ENCODE results near the gene RXRA.

The RXRA gene

DNA sequence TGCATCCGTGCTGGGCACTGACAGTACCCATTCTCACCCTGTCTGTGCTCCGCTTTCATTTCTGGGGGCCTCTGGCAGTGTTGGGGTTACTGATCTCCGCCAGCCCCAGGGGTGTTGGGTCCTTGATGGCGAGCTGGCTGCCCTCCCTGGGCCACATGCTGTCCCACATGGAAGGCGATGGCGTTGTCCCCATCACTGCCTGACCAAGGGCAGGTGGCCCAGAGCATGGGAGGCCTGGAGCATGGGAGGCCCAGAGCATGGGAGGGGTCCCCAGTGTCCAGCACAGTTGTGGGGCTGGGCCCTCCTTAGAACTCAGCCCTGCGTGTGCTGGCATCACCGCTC, 50.9 kb downstream of the RXRA start:
- H3K4me3 ChIP-seq (ENCODE audit: control insufficient read depth, low read depth, low read length) = no peak overlapping the region
- no peak for DNase-seq (ENCODE audit: low read depth)
- TF ChIP-seq, protein P1, sequence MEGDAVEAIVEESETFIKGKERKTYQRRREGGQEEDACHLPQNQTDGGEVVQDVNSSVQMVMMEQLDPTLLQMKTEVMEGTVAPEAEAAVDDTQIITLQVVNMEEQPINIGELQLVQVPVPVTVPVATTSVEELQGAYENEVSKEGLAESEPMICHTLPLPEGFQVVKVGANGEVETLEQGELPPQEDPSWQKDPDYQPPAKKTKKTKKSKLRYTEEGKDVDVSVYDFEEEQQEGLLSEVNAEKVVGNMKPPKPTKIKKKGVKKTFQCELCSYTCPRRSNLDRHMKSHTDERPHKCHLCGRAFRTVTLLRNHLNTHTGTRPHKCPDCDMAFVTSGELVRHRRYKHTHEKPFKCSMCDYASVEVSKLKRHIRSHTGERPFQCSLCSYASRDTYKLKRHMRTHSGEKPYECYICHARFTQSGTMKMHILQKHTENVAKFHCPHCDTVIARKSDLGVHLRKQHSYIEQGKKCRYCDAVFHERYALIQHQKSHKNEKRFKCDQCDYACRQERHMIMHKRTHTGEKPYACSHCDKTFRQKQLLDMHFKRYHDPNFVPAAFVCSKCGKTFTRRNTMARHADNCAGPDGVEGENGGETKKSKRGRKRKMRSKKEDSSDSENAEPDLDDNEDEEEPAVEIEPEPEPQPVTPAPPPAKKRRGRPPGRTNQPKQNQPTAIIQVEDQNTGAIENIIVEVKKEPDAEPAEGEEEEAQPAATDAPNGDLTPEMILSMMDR (conservative IDR thresholded peaks at IDR 0.05; ENCODE audit: control insufficient read depth, insufficient read depth, low read depth, low read length) = no peak

DNA sequence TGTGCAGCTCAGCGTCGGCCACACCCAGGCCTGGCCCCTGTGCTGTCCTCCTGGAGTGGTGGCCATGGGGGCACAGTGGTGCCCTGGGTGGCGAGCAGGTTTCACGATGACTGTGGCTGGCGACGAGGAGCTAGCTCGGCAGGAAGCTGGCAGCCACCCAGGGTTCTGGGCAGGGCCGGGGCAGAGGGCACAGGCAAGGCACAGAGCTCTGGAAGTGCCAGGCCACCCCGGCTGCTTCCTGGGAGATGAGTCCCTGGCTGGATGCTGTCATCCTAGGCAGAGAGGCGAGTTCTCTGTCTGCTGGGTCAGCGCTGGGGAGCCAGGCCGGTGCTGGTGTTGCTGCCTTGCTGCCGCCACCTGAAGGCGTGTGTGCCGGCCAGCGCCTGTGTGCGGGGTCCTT, 51.7 kb downstream of the RXRA start:
- H3K4me3 ChIP-seq (ENCODE audit: control insufficient read depth, low read depth, low read length) = no peak overlapping the region
- TF ChIP-seq, protein P1 (conservative IDR thresholded peaks at IDR 0.05; ENCODE audit: control insufficient read depth, insufficient read depth, low read depth, low read length) = no peak
- no peak for DNase-seq (ENCODE audit: low read depth)

- TF ChIP-seq, protein P1 (conservative IDR thresholded peaks at IDR 0.05; ENCODE audit: control insufficient read depth, insufficient read depth, low read depth, low read length) = no peak
- peak; percentile 31 for DNase-seq (ENCODE audit: low read depth)
- H3K4me3 ChIP-seq (ENCODE audit: control insufficient read depth, low read depth, low read length) = no peak overlapping the region
These were observed 52.7 kb downstream of the RXRA start for GRCh38 chr9:134378901-134379338.

GRCh38 chr9:134379831-134380365, 53.6 kb downstream of the RXRA start:
- TF ChIP-seq, protein P1 (conservative IDR thresholded peaks at IDR 0.05; ENCODE audit: control insufficient read depth, insufficient read depth, low read depth, low read length) = no peak
- H3K4me3 ChIP-seq (ENCODE audit: control insufficient read depth, low read depth, low read length) = no peak overlapping the region
- DNase-seq (ENCODE audit: low read depth) = peak; percentile 20

DNA sequence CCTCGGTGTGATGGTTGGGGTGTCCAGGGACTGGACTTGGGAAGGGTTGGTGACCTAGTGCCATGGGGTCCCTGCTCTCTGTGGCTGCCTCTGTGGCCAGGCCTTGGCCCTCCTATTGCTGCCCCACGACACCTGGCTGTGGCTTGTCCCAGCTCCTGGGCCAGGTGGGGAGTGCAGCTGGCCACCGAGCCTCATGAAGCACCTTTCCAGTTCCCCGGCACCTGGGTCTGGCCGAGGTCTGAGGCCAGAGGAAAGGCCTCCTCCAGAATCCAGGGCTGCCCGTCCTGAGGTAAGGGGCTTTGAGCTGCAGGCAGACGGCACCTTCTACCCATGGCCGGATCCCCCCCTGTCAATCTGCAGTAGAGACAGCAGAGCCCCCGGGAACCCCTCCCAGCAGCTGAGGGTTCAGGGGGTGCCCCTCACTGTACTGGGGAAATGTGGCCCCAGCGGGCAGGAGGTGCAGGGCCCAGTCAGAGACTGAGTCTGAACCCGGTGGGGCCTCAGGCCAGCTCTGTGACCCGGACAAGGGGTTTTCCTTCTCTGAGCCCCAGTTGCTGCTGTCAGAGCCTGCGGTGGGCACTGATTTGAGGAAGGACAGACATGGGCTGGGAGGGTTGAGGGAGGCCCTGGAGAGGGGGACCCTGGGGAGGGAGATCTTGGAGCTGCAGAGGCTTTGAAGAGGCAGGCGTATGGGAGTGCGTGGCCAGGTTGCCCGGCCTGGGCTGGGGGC, 54.5 kb downstream of the RXRA start:
- no peak for DNase-seq (ENCODE audit: low read depth)
- TF ChIP-seq, protein P1 (conservative IDR thresholded peaks at IDR 0.05; ENCODE audit: control insufficient read depth, insufficient read depth, low read depth, low read length) = no peak
- H3K4me3 ChIP-seq (ENCODE audit: control insufficient read depth, low read depth, low read length) = no peak overlapping the region

DNA sequence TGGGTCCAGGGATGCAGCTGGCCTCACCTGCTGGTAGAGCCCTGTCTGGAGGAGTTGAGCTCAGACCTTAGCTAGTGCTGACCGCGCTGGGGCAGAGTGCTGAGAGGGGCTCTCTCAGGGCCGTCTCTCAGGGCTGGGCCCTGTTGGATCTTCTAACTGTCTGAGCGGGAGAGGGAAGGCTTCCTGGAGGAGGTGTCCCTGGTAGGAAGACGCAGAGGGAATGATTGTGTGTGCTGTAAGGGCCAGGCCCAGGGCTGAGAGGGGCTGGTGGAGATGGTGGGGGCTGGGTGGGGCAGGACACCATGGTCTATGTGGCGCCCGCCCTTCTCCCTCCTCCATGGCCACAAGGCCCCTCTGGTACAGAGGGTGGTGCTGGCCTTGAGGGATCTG, 55.0 kb downstream of the RXRA start:
- TF ChIP-seq, protein P1 (conservative IDR thresholded peaks at IDR 0.05; ENCODE audit: control insufficient read depth, insufficient read depth, low read depth, low read length) = no peak
- no peak overlapping the region for H3K4me3 ChIP-seq (ENCODE audit: control insufficient read depth, low read depth, low read length)
- no peak for DNase-seq (ENCODE audit: low read depth)
